ENCODE measurements around the gene MICAL3.
"Not testable (repeated sequence)": the region's sequence is repeated elsewhere in the genome, so short reads cannot be mapped to it uniquely, and the experiment has no call there.

MICAL3 gene

DNA sequence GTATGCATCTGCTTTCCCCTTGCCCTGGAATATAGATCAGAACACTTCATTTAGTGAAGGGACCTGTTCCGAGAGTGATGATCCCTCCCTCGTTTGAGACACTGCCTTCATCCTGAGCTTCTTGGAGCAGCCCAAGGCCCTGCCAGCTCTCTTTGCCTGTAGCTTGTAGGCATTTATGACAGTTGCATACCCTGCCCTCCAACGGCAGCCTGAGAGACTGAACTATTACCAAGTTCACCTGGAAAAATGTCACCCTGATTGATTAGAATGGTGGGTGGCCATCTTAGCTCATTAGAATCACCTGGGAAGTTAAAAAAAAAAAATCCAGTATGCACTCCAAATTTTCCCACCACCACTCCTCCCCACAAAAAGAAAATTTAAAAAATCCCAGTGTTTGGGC lies 1.5 kb downstream of the MICAL3 start:
- TF ChIP-seq, protein P1, sequence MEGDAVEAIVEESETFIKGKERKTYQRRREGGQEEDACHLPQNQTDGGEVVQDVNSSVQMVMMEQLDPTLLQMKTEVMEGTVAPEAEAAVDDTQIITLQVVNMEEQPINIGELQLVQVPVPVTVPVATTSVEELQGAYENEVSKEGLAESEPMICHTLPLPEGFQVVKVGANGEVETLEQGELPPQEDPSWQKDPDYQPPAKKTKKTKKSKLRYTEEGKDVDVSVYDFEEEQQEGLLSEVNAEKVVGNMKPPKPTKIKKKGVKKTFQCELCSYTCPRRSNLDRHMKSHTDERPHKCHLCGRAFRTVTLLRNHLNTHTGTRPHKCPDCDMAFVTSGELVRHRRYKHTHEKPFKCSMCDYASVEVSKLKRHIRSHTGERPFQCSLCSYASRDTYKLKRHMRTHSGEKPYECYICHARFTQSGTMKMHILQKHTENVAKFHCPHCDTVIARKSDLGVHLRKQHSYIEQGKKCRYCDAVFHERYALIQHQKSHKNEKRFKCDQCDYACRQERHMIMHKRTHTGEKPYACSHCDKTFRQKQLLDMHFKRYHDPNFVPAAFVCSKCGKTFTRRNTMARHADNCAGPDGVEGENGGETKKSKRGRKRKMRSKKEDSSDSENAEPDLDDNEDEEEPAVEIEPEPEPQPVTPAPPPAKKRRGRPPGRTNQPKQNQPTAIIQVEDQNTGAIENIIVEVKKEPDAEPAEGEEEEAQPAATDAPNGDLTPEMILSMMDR (IDR thresholded peaks at IDR 0.05; ENCODE audit: extremely low read depth, insufficient read depth, missing control alignments): no peak
- no peak for DNase-seq (ENCODE audit: low spot score)
- in situ Hi-C loops (cut with MboI; ENCODE audit: low pct_unique_long_range_greater_than_20kb, low sequenced_read_pairs, unreplicated experiment): no loop called here

DNA sequence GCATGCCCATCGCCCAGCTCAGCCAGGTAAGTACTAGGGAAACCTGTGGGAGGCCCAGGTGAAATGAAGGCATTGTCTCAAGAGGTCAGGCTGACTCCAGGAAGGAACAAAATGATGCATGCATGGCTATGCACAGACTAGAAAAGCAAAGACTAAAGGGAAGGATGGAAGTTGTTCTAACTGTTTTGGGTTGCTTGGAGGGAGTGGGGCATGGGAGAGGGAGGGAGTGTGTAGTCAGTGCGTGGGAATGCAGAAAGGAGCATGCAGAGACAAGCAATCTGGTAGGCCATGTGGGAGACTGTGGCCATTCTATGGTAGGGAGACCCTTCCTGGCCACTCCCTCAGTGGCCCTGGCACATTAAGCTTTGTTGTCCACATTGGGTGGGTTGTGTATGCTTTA lies 2.9 kb downstream of the MICAL3 start:
- TF ChIP-seq, protein P1 (IDR thresholded peaks at IDR 0.05; ENCODE audit: extremely low read depth, insufficient read depth, missing control alignments): no peak
- in situ Hi-C loops (cut with MboI; ENCODE audit: low pct_unique_long_range_greater_than_20kb, low sequenced_read_pairs, unreplicated experiment): no loop called here
- no peak for DNase-seq (ENCODE audit: low spot score)

DNA sequence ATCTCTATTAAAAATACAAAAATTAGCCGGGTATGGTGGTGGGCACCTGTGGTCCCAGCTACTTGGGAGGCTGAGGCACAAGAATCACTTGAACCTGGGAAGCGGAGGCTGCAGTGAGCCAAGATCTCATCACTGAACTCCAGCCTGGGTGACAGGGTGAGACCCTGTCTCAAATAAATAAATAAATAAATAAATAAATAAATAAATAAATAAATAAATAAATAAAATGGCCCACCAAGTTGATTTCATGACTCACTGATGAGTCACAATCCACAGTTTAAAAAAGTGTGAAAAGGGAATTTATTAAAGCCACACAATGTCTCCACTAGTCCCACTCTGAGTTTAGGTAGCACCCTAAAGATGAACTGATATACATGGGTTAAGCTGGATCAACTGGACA lies 3.6 kb downstream of the MICAL3 start:
- DNase-seq (ENCODE audit: low spot score); in situ Hi-C loops (cut with MboI; ENCODE audit: low pct_unique_long_range_greater_than_20kb, low sequenced_read_pairs, unreplicated experiment): not testable (repeated sequence)

GRCh38 chr22:18013947-18014346 lies 10.4 kb downstream of the MICAL3 start:
- in situ Hi-C loops (cut with MboI; ENCODE audit: low pct_unique_long_range_greater_than_20kb, low sequenced_read_pairs, unreplicated experiment): no loop called here
- TF ChIP-seq, protein P1 (IDR thresholded peaks at IDR 0.05; ENCODE audit: extremely low read depth, insufficient read depth, missing control alignments): no peak
- no peak for DNase-seq (ENCODE audit: low spot score)

DNA sequence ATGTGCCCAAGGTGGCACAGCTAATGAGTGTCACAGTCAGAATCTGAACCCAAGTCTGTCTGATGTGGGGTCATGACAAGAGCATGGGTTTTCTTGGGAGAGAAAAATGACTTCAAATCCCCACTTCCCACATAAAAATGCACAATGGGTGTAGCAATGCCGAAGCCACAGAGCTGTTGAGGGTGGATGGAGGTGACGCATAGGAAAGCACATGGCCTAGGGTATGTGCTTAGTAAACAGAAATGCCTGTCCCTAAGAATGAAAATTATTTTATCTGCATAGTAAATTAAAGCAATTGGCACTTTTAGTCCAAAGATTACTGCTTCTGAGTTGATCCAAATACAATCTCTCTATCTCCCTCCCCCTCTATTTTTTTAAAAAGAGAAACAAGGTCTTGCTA lies 10.9 kb downstream of the MICAL3 start:
- in situ Hi-C loops (cut with MboI; ENCODE audit: low pct_unique_long_range_greater_than_20kb, low sequenced_read_pairs, unreplicated experiment): no loop called here
- TF ChIP-seq, protein P1 (IDR thresholded peaks at IDR 0.05; ENCODE audit: extremely low read depth, insufficient read depth, missing control alignments): no peak
- no peak for DNase-seq (ENCODE audit: low spot score)

DNA sequence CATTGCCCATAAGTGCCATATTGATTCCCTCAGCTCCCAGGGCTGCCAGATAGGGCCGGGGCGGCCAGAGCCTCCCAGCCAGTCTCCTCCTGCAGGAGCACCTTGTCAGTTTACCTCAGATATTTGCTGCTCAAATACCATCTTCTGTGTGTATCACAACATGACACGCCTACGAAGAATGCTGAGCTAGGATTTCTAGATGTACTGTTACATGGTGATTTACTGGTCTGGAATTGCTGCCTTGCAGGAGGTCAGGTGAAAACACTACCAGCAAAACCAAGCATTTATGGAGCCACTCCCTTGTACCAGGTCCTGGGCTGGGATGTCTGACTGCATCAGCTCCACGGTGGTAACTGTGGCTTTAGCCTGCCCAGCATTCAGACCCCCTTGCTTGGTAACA lies 11.8 kb downstream of the MICAL3 start:
- TF ChIP-seq, protein P1 (IDR thresholded peaks at IDR 0.05; ENCODE audit: extremely low read depth, insufficient read depth, missing control alignments): no peak
- in situ Hi-C loops (cut with MboI; ENCODE audit: low pct_unique_long_range_greater_than_20kb, low sequenced_read_pairs, unreplicated experiment): no loop called here
- no peak for DNase-seq (ENCODE audit: low spot score)

GRCh38 chr22:18010266-18010665 lies 14.1 kb downstream of the MICAL3 start:
- in situ Hi-C loops (cut with MboI; ENCODE audit: low pct_unique_long_range_greater_than_20kb, low sequenced_read_pairs, unreplicated experiment): no loop called here
- TF ChIP-seq, protein P1 (IDR thresholded peaks at IDR 0.05; ENCODE audit: extremely low read depth, insufficient read depth, missing control alignments): no peak
- DNase-seq (ENCODE audit: low spot score): no peak

Data from GM13977 (cell line).